Measurements from ENCODE around the gene COL18A1.

The COL18A1 gene

DNA sequence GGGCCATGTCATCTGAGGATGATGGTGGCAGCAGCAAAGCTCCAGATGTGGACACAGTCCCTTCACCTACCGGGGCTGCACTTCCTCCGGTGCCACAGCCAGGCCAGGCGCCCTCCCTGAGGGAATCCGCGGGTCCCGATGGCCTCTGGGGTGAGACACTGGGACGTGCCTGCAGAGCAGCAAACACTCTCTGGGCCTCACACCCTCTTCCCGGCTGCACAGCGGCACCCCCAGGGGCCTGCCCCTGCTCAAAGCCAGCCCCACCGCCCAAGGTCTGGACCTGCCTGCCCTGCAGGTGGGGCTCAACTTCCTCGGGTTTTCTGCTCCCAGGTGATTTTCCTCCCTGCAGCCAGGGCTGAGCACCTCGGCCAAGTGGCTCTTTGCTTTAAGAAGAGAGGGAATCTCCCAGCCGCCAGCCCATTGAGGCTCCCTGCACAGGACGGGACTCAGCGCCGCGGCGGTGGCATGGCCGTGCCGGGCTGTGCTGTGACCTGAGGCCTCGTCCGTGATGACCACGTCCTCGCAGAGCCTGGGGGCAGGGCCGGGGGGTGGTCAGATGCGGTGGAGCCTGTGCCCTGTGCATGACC, 21.3 kb upstream of the COL18A1 start:
- no peak for DNase-seq

DNA sequence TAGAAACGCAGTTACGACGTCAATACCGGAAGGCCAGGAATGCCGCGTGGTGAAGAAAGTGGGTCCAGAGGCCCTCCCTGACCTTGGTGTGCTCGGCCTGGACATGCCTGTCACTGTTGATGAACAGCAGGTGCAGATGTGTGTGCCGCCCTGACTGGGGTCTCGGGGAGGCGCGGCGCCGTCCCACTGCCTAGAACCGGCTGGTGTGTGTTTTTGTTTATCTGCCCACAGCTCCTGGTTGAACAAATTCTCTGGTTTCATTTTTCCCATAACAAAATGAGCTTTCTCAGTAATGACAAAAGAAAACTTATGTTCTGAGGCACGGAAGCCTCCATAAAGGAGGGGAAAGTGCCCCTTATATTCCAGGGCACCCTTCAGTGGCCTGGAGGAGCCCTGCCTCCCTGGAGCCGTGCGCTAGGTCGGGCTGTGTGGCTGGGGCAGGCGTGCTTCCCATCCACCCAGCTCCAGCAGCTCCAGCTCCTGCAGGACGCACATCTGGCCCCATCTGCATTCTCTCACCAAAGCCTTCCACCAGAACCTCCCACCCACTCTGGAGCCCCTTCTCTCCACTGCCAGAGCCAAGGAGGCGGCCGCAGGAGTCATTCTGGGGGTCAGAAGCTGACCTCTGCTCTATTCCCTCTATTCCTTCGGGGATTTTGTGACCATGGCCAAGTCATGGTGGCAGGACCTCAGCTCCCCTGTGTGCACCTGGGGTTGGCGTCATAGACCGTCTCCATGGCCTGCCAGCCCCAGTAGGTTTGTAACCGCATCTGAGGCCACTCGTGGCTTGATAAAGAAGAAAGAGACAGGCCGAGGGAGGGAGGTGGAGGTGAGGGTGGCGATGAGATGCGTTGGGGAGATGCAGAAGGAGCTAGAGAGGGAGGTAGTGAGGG, 20.1 kb upstream of the COL18A1 start:
- no peak for DNase-seq

DNA sequence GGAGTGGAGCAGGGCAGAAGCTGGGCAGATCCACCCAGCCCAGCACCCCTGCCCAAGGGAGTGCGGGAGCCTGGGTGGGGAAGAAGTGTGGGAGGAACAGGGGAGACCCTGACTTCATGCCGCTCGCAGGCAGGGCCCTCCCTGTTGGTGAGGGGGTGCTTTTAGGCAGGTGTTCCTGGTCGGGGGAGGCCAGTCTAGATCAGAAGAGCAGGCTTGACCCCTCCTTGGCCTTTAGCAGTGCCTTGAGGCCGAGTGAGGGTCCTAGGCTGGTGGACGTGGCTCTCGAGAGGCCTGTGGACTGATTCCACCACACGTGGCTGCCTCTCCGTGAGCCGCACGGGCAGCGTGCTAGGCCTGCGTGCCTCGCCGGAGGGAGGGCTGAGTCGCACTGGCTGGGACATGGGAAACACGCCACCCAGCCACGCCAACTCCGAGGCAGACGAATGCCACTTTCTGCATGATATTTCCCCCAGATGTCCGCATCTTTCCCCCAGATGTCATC, 19.4 kb upstream of the COL18A1 start:
- no peak for DNase-seq

- no peak for DNase-seq
Measured at GRCh38 chr21:45386336-45386727, 18.6 kb upstream of the COL18A1 start.

DNA sequence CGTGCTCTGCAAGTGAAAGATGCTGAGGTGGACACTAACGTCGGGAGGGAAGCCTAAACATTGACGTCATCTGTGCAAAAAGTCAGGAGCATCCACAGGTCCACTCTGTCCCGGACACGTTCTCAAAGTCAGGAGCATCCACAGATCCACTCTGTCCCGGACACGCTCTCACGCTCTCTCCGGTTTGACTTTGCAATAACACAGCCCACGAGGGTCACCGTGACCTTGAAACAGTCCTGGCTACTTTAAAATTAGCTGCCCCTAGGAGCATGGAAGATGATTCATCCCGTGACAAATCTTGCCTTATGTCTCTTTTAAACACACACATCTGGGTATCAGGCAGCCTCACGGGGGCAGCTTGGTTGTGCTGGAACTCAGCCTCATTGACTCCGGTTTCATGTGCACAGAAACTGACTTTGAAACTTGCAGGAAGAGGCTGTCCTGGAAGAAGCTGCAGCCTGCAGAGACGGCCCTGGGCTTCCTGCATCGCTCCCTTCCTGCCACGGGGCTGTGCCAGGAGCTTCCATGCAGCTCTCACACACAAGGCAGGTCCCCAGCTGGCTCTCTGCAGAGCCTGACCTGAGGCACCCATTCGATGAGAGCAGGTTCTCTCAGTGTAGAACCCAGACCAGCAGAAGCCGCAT, 18.1 kb upstream of the COL18A1 start:
- DNase-seq, result no peak

DNA sequence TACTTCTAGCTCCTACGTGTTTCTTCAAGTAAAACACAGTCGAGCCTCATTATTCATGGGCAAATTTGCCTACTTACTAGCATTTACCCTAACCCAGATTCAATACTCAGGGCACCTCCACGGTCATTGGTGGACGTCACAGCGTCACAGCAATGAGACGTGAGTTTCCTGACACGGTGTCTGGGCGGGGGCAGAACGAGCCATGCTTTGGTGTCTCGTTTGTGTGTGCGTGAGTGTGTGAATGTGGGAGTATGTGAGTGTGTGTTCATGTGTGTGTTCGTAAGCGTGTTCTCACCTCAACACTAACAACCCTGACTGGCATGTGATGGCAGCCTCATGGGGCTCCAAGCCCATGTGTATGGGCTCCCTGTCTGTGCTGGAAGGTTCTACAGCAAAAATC, 17.5 kb upstream of the COL18A1 start:
- no peak for DNase-seq

DNA sequence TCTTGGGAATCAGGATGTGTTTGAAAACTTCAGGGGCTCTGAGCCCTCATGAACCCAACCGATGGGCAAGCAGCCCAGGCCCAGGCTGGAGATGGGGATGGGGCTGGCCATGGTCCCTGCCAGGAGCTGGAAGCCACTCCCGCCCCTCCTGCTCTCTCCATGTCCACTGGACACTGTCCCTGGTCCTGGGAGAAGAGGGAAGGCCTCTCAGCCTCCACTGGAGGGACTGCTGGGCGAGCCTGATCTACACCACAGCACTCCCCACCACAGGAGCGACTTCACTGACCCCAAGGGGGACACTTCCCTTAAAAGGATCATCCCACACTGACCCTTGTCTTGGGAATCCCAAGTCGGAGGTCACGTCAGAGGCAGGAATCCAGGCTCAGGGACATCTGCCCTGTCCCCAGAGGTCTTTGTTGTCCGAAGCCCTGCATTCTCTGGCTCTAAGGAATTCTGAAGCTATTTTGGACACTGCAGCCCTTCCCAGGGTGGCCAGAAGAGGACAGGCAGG, 16.9 kb upstream of the COL18A1 start:
- no peak for DNase-seq

DNA sequence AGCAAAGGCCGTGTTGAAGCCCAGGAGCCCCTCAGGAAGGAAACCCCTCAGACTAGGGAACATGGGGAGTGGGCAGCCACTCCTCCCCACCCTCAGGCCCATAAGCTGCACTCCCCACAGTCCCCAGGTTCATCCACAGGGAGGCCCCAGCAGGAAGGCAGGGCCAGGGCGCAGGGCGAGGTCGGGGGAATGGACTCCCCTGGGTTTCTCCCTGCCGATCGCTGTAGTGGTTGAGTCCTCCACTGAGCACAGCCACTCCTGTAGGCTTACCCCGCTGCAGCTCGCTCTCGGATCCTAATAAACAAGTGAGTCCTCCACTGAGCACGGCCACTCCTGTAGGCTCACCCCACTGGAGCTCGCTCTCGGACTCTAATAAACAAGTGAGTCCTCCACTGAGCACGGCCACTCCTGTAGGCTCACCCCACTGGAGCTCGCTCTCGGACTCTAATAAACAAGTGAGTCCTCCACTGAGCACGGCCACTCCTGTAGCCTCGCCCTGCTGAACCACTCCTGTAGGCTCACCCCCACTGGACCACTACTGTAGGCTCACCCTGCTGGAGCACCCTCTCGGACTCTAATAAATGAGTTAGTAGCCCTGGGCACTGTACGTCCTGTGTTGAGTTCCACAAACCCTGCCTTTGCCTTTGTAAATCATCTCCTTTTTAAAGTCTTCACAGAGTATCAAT, 16.2 kb upstream of the COL18A1 start:
- no peak for DNase-seq

- DNase-seq, result no peak
Measured at GRCh38 chr21:45390121-45390751, 14.7 kb upstream of the COL18A1 start.

- DNase-seq, result no peak
Measured at GRCh38 chr21:45390831-45391742, 13.9 kb upstream of the COL18A1 start.

GRCh38 chr21:45391743-45392572, 13.0 kb upstream of the COL18A1 start:
- no peak for DNase-seq

DNA sequence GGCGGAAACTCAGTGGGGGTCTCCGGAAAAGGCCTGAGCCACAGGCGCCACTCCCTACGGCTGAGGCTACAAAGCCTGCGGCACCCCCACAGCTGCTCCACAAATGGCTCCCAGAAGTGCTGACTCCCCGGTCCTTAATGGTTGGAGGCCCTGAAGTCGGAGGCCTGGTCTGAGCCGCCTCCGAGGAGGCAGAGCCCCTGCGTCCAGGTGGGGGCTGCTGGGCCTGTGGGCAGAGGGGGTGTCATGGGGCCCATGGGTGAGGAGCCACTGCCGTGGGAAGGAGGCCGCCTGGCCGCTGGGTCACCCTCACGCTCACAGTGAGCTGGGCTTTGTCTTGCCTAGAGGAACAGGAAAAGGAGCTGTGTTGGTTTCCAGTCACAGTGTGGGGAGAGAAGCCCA, 12.4 kb upstream of the COL18A1 start:
- no peak for DNase-seq

DNA sequence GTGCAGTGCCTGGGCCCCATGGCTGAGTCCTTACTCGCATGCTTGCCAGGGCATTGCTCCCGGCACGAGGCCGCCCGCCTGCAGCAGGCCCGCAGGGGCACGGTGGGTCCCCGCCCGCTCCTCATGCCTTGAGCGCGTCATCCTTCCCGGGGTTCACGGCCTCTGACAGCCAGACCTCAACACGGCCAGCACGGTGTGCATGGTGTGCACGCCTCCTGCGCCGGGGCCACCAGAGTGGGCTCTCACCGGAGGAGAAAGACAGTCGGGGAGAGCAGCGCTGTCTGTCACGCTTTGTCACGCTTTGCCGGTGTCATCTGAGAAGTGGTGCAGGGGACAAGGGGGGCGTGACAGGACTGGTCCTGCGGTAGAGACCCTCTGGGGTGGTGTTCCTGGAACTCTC, 11.9 kb upstream of the COL18A1 start:
- no peak for DNase-seq

- DNase-seq, result no peak
Measured at GRCh38 chr21:45393833-45394638, 10.9 kb upstream of the COL18A1 start.

DNA sequence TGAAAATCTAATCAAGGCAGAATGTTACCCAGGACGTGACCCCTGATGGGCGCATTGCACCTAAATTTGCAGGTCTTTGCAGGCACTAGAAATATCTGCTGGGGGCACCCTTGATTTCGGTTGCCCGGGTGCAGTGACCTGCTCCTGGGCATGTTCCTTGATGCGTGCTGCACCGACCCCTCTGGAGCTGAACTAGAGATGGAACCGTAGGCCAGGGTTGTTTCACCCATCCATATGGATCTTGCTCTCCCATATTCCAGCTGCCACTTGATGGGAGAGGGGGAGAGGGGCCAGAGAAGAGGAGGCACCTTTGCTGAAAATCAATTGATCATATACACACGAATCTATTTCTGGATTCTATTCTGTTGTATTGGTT, 8.4 kb upstream of the COL18A1 start:
- DNase-seq, result no peak

GRCh38 chr21:45397381-45397780, 7.6 kb upstream of the COL18A1 start:
- DNase-seq, result no peak

DNA sequence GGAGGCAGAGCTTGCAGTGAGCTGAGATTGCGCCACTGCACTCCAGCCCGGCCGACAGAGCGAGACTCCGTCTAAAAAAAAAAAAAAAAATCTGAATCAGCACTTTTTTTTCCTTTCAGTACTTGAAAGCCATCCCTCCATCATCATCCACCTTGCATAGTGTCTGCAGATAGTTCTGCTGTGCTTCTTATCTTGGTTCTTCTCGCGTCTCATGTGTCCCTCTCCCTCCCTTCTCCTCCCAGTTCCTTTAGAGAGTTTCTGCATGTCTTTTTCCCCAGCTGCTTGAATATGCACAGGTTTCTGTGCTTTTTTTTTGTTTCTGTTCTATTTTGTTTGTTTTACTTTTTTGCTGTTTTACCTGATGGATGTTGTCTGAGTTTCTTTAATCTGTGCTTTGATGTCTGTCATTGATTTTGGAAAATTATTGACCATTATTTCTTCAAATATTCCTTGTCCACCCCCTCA, 3.9 kb upstream of the COL18A1 start:
- no peak for DNase-seq

GRCh38 chr21:45401916-45402900, 2.8 kb upstream of the COL18A1 start:
- no peak for DNase-seq
